GM18870 (cell line): ENCODE data around the gene CDH24.

ENCODE experiments used
- ATAC-seq: cut with Tn5 transposase; IDR thresholded peaks from one replicate; pipeline ENCODE4 v1.9.1; 2021; ENCODE audit warnings: moderate library complexity; ENCODE audit not compliant: unreplicated experiment

CDH24 gene

GRCh38 chr14:23045419-23046357 lies 11.6 kb downstream of the CDH24 start:
- ATAC-seq: no peak

GRCh38 chr14:23044840-23045239 lies 12.5 kb downstream of the CDH24 start:
- ATAC-seq: no peak

GRCh38 chr14:23043754-23044153 lies 13.6 kb downstream of the CDH24 start:
- ATAC-seq: no peak

GRCh38 chr14:23043145-23043544 lies 14.2 kb downstream of the CDH24 start:
- no peak for ATAC-seq

GRCh38 chr14:23042162-23042965 lies 15.0 kb downstream of the CDH24 start, which contains the start of gene PSMB11:
Gene PSMB11, plus strand, starts transcription at chr14:23042212. Its CDS starts 14 bp downstream, at chr14:23042226.
- ATAC-seq: no peak

GRCh38 chr14:23041729-23042128 lies 15.6 kb downstream of the CDH24 start:
- ATAC-seq: no peak

GRCh38 chr14:23040100-23040499 lies 17.2 kb downstream of the CDH24 start:
- ATAC-seq: no peak

- ATAC-seq: no peak
These were observed 21.8 kb downstream of the CDH24 start for GRCh38 chr14:23035303-23036144.

DNA sequence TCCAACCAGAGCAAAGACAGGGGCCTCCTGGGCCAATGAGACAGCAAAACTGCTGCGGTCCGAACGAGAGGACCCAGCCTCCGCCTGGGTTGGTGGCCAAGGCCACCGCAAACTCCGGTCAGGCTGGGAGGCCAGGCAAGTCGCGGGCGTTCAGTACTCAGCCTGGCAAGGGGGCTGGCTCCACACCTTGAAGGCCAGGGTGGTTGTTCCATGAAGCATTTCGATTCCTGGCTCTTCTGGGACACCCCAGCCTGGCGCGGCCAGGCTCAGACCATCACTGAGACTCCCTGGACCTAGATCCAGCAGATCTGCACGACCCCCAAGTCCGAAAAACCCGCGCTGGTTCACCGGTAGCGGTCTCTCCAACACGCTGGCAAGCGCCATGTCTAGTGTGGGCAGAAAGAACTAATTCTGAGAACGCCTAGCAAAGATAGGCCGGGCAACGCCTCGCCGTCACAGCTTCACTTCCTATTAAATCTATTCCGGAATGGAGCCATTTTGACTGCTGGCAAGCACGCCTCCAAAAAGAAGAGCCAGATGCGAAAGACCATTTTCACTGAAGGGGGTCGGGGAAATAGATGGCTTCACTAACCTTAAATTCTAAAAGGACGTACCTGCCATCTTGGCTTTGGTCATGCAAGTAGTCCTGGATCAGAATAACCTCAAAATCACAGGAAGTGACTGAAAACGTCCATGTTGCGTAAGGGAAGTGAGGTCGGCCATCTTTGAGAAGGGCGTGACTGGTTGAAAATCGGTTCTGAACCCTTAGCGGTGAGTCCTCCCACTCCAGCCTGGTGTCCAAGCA lies 22.6 kb downstream of the CDH24 start, which contains the start of gene PSMB5:
Gene PSMB5 (minus strand): TSS at position 403 of the 805 bp plus-strand sequence. CDS start 19 bp downstream, at position 384.
- ATAC-seq: peak; percentile 87

- ATAC-seq: no peak
These were observed 23.4 kb downstream of the CDH24 start for GRCh38 chr14:23033801-23034497.

DNA sequence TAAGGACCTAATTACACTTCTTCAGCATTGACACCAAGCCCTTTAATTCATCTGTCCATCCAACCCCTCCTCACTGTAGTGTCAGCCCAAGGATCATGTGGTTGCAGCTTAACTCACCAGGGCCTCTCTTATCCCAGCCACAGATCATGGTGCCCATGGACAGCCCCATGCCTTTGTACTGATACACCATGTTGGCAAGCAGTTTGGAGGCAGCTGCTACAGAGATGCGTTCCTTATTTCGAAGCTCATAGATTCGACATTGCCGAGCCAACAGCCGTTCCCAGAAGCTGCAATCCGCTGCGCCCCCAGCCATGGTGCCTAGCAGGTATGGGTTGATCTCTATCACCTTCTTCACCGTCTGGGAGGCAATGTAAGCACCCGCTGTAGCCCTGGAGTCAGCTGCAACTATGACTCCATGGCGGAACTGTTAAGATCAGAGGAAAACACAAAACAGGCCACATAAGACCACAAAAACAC lies 24.0 kb downstream of the CDH24 start:
- no peak for ATAC-seq

DNA sequence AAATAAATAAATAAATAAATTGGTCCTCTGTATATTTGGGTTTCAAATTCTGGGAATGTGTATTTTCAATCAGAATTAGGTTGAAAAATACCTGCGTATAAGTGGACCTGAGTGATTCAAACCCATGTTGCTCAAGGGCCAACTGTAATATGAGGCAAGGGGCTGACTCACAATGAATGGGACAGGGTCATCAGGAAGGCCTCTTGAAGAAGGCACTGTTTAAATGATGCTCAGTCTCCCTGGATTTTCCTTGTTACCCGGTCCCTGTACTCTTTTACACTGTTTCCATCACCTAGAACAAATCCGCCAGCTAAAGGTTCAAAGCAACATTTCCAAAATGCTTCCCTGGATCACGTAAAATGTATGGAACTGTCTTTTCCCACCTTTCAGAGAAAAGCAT lies 26.4 kb downstream of the CDH24 start:
- no peak for ATAC-seq

DNA sequence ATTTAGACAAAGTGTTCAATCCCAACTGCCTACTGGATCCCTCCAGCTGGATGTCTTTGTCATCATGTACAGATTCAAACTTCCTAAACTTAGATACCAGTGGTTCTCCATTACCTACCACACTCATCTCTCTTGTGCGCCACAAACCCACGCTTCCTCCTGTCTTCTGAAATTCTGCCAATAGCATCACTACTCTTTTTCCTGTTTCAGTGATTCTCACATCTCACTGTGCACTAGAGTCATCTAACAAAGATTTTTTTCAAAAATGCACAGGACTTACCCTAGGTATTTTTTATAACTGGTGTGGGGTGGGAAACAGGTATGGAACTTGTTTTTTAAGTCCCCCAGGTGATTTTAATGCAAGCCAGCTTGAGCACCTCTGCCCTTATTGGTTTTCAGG lies 28.5 kb downstream of the CDH24 start:
- ATAC-seq: no peak

DNA sequence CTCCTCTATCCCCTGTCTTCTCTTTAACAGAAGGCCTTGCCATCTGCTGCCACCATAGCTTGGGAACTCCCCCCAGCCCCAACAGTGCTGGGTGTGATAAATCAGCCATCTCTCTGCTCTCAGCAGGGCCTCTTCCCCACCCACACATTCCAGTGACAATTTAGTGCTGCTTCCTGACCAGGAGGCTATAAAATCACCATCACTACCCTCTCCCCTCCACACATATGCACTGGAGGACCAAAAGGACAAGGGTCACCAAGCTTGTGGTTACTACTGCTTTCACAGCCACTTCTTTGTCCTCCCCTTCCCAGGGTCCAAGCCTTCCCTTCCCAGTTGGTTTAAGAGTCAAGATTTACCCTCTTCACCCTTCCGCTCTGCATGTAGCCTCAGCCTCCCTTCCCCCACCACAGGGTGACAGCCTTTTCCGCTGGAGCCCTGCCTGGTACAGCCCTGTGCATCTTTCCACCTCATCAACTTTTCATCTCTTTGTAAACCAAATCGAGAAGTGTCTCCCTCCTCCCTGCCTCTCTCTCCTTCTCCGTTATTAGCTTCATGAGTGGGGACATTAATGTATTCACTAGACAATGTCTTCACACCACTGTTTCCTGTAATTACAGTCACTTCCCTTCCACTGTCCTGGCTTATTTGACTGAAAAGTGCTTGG lies 32.0 kb downstream of the CDH24 start:
- no peak for ATAC-seq

GRCh38 chr14:23024612-23025075 lies 32.7 kb downstream of the CDH24 start:
- no peak for ATAC-seq

- ATAC-seq: no peak
These were observed 33.5 kb downstream of the CDH24 start for GRCh38 chr14:23023795-23024152.

- no peak for ATAC-seq
These were observed 34.1 kb downstream of the CDH24 start for GRCh38 chr14:23023022-23023794.
